OCI-LY1 (cell line): Measurements from ENCODE around the gene IL3.

Experiments used
- EZH2 ChIP-seq: fragments of 200-600 bp; sonication (generic), shearing (Covaris generic); IDR thresholded peaks from 2 replicates; pipeline ENCODE4 v1.8.0; 2017; ENCODE audit warnings: borderline replicate concordance, mixed run types, mild to moderate bottlenecking, antibody characterized with exemption, low read length, moderate library complexity, mixed read lengths
- TF ChIP-seq, protein P1 (sequence below): fragments of 200-600 bp; sonication (generic), shearing (Covaris generic); IDR thresholded peaks from 2 replicates; pipeline ENCODE4 v1.5.1; 2017; ENCODE audit warnings: mild to moderate bottlenecking, antibody characterized with exemption, low read length, moderate library complexity, mixed read lengths

DNA sequence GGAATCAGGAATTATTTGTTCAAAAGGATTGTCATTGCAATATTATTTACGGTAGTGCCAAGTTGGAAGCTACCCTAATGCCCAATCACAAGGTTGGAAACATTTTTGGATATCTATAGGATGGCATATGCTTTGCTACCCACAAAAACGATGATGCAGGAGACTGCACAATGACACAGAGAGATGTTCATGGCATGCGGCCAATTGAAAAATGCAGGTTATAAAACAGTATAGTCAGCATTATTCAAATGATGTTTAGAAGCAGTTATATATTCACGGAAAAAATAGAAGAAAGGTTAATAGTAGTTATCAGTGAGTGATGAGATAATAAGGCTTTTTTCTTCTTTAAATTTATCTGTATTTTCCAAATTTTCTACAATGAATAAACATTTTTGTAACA lies 43.1 kb upstream of the IL3 start:
- TF ChIP-seq, protein P1, sequence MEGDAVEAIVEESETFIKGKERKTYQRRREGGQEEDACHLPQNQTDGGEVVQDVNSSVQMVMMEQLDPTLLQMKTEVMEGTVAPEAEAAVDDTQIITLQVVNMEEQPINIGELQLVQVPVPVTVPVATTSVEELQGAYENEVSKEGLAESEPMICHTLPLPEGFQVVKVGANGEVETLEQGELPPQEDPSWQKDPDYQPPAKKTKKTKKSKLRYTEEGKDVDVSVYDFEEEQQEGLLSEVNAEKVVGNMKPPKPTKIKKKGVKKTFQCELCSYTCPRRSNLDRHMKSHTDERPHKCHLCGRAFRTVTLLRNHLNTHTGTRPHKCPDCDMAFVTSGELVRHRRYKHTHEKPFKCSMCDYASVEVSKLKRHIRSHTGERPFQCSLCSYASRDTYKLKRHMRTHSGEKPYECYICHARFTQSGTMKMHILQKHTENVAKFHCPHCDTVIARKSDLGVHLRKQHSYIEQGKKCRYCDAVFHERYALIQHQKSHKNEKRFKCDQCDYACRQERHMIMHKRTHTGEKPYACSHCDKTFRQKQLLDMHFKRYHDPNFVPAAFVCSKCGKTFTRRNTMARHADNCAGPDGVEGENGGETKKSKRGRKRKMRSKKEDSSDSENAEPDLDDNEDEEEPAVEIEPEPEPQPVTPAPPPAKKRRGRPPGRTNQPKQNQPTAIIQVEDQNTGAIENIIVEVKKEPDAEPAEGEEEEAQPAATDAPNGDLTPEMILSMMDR, result no peak
- TF ChIP-seq EZH2, result no peak
